HEK293T (cell line): ENCODE measurements around the gene TPSB2.
"Not testable (repeated sequence)": the region's sequence is repeated elsewhere in the genome, so short reads cannot be mapped to it uniquely, and the experiment has no call there.

ENCODE experiments used
- ARNT ChIP-seq: fragments of 450-650 bp; IDR thresholded peaks from 2 replicates; pipeline ENCODE4 v1.6.1; 2017; ENCODE audit warnings: mild to moderate bottlenecking
- BHLHE40 ChIP-seq: fragments of 450-650 bp; IDR thresholded peaks from 2 replicates; pipeline ENCODE4 v1.6.1; 2016; ENCODE audit warnings: mild to moderate bottlenecking, moderate library complexity, borderline replicate concordance
- ELF4 ChIP-seq: fragments of 450-650 bp; IDR thresholded peaks from 2 replicates; pipeline ENCODE4 v1.6.1; 2017; ENCODE audit warnings: antibody characterized with exemption
- FOXK2 ChIP-seq: fragments of 450-650 bp; IDR thresholded peaks from 2 replicates; pipeline ENCODE4 v1.6.1; 2016; ENCODE audit warnings: mild to moderate bottlenecking
- FOXM1 ChIP-seq: fragments of 450-650 bp; IDR thresholded peaks from 2 replicates; pipeline ENCODE4 v1.6.1; 2017; ENCODE audit warnings: mild to moderate bottlenecking, borderline replicate concordance
- HDGF ChIP-seq: fragments of 450-650 bp; IDR thresholded peaks from 2 replicates; pipeline ENCODE4 v1.6.1; 2017; ENCODE audit warnings: antibody characterized with exemption, borderline replicate concordance
- L3MBTL2 ChIP-seq: fragments of 450-650 bp; conservative IDR thresholded peaks from 2 replicates; pipeline ENCODE4 v1.6.1; 2016; ENCODE audit warnings: mild to moderate bottlenecking
- SP1 ChIP-seq: fragments of 450-650 bp; IDR thresholded peaks from 2 replicates; pipeline ENCODE4 v1.6.1; 2017
- SUZ12 ChIP-seq: fragments of 450-650 bp; IDR thresholded peaks from 2 replicates; pipeline ENCODE4 v1.6.1; 2016; ENCODE audit warnings: mild to moderate bottlenecking
- TARDBP ChIP-seq: fragments of 450-650 bp; IDR thresholded peaks from 2 replicates; pipeline ENCODE4 v1.6.1; 2016

GRCh38 chr16:1230471-1231212 is 658 bp upstream of the TPSB2 start:
- not testable (repeated sequence) for TF ChIP-seq HDGF, L3MBTL2, FOXM1, FOXK2, SP1, ELF4, TARDBP, ARNT, SUZ12, BHLHE40
